ENCODE results near the gene ACO1. TPM values are rescaled to one million over a fixed set of nuclear protein-coding genes. Genes with fewer than 3 reads are reported as not detected.

Gene ACO1
- total RNA-seq, 1 experiment from 2014 or later = 36.2 TPM

GRCh38 chr9:32393911-32394310, 9.5 kb downstream of the ACO1 start:
- RAD21 ChIA-PET (ENCODE audit: low non-redundant PET in 1 of 2, low total read pairs in 2 of 2, uncharacterized antibody in 2 of 2, unreplicated experiment in 2 of 2) = no interaction called here
- DNase-seq (ENCODE audit: low read depth, low spot score) = no peak
- H3K4me1 ChIP-seq (ENCODE audit: control insufficient read depth in 1 of 2, insufficient read depth in 2 of 2, low read length in 2 of 2) = peaks cover 4 to 6% of the 10 kb centered on the region in 2 experiments; a peak in 2 of 4 replicates
- H3K36me3 ChIP-seq (ENCODE audit: control insufficient read depth in 1 of 2, insufficient read depth in 2 of 2, low read length in 2 of 2) = no peaks in the 10 kb centered on the region
- H4K20me1 ChIP-seq (ENCODE audit: insufficient read depth) = no peaks in the 10 kb centered on the region
- no peak overlapping the region for H3K4me2 ChIP-seq (ENCODE audit: low read length)
- H3K9ac ChIP-seq (ENCODE audit: low read length) = no peak overlapping the region
- H3K4me3 ChIP-seq (replicated peaks in 1 of 2; ENCODE audit: low read depth in 1 of 2, low read length in 2 of 2) = no peak overlapping the region
- no peak overlapping the region for H2AFZ ChIP-seq (ENCODE audit: low read depth, low read length, poor library complexity, severe bottlenecking)
- no peak for ATAC-seq
- no peaks in the 10 kb centered on the region for H3K27me3 ChIP-seq (ENCODE audit: insufficient read depth, low read length)
- H3K27ac ChIP-seq (ENCODE audit: low read depth, low read length) = no peak overlapping the region
- BruUV-seq (replicated peaks) = no TSS peak
- no peaks in the 10 kb centered on the region for H3K9me2 ChIP-seq (ENCODE audit: insufficient read depth)
- H3K9me3 ChIP-seq (ENCODE audit: control insufficient read depth in 1 of 2, insufficient read depth in 1 of 2, low read depth in 1 of 2, low read length in 2 of 2) = no peaks in the 10 kb centered on the region
- CTCF ChIA-PET = no interaction called here
- POLR2A ChIA-PET = no interaction called here
- intact Hi-C loops (cut with micrococcal nuclease) = no loop called here
- peaks cover 15% of the 10 kb centered on the region; the same call in 1 of the 2 replicates for H3K79me2 ChIP-seq (ENCODE audit: insufficient read depth, low read length)
- no peak for TF ChIP-seq FOSL1 (IDR thresholded peaks at IDR 0.05; ENCODE audit: low read depth)
- no peak for TF ChIP-seq ELF1 (IDR thresholded peaks at IDR 0.05; ENCODE audit: borderline replicate concordance, low read depth)
- no peak for TF ChIP-seq JUND (IDR thresholded peaks at IDR 0.05)
- no peak for TF ChIP-seq SIN3A (IDR thresholded peaks at IDR 0.05; ENCODE audit: low read depth)
- no peak for TF ChIP-seq POLR2AphosphoS5 (IDR thresholded peaks at IDR 0.05; ENCODE audit: low read depth, low read length)
- TF ChIP-seq EZH2 (IDR thresholded peaks at IDR 0.05) = no peak
- TF ChIP-seq SRF (IDR thresholded peaks at IDR 0.05; ENCODE audit: low read depth) = no peak
- no peak for TF ChIP-seq RAD21 (IDR thresholded peaks at IDR 0.05; ENCODE audit: low read depth)
- no peak for TF ChIP-seq EGR1 (IDR thresholded peaks at IDR 0.05; ENCODE audit: low read depth)
- TF ChIP-seq POLR2A (IDR thresholded peaks at IDR 0.05; ENCODE audit: borderline replicate concordance, extremely low read depth, insufficient read depth, insufficient read length) = no peak
- no peak for TF ChIP-seq SP1 (IDR thresholded peaks at IDR 0.05; ENCODE audit: low read depth)
- TF ChIP-seq REST (IDR thresholded peaks at IDR 0.05; ENCODE audit: low read depth) = no peak
